GM21576 (cell line): ENCODE measurements around the gene FAM20A.

ENCODE experiments used
- ATAC-seq: cut with Tn5 transposase; IDR thresholded peaks from one replicate; pipeline ENCODE4 v1.9.1; 2021; ENCODE audit warnings: mild to moderate bottlenecking, moderate library complexity; ENCODE audit not compliant: unreplicated experiment

The FAM20A gene

DNA sequence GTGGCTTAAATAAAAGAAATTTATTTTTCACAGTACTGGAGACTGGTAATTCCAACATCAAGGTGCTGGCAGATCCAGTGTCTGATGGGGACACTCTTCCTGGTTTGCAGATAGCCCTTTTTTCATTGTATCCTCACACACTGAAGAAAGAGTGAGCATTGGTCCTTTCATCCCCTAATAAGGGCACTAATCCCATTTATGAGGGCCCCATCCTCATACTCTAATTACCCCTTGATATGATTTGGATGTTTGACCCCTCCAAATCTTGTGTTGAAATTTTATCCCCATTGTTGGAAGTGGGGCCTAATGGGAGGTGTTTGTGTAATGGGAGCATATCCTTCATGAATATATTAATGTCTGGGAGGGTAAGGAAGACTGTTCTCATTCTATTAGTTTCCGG, 9.4 kb upstream of the FAM20A start:
- no peak for ATAC-seq

- ATAC-seq, result no peak
Observed at GRCh38 chr17:68608515-68609130, 7.5 kb upstream of the FAM20A start.

DNA sequence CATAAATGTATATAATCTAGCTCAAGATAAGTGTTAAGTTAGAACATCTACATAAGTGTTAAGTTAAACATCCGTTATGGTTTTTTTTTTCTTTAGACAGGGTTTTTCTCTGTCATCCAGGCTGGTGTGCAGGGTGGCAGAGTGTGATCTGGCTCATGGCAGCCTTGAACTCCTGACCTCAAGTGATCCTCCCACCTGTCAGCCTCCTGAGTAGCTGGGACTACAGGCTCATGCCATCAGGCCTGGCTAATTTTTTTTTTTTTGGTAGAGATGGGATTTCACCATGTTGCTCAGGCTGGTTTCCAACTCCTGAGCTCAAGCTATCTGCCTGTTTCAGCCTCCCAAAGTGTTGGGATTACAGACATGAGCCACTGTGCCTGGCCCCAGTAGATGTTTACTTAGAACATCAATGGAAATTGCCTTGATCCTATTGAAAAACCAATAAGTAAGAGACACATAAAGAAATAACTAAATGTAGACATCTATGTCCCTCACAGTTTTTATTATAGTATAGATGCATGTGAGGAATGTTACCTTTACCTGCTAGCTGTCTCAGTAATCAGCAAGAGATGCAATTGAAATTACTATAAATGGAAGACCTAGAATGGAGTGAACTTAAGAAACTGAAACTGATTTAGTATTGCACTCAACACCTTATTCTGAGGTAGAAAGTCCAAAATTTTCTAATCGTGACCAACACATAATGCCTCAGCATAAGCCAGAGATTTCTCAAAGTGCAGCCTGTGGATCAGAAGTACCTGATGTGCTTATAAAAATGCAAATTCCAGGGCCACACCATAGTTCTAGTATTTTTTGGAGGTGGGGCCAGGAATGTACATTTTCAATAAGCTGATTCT, 5.5 kb upstream of the FAM20A start:
- ATAC-seq, result no peak

- no peak for ATAC-seq
Observed at GRCh38 chr17:68605914-68606313, 4.7 kb upstream of the FAM20A start.

DNA sequence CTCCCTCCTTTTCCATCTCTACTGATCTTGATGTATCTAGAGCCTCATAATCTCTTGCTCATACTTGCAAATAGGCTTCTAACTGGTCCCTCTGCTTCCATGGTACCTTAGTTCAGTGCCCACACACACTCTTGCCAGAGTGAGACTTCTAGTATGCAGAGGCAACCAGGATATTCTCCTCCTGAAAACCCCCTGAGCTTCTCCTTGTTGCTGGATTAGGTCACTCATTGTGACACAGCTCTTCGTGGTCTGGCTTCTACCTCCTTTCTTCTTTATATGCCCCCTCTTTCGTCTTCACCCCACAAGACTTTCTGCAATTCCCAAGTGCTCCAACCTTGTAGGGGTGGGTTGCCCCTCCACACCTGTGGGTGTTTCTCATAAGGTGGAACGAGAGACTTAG, 2.5 kb upstream of the FAM20A start:
- ATAC-seq, result no peak

DNA sequence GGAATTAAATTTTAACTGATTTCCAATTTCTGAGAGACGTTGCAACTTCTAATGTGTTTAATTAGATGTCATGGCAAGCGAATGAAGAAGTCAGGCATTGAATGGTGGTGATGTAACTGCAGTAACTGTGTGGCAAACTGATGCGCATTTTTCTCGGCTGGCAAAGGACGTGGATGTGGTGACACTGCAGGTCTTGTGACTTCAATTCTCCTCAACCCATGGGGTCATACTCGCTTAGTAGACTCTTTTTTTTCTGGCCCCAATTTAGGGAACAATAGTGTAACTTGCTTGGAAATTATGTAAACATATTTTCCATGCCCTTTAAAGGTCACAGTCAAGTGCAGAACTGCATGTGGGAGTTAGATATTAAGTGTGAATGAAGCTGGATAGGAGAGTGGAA, 1.9 kb upstream of the FAM20A start:
- no peak for ATAC-seq

- ATAC-seq, result no peak
Observed at GRCh38 chr17:68602289-68602688, 1.1 kb upstream of the FAM20A start.

- no peak for ATAC-seq
Observed at GRCh38 chr17:68601565-68602288, 560 bp upstream of the FAM20A start.

GRCh38 chr17:68600067-68600930, 868 bp downstream of the FAM20A start:
- ATAC-seq, result no peak

DNA sequence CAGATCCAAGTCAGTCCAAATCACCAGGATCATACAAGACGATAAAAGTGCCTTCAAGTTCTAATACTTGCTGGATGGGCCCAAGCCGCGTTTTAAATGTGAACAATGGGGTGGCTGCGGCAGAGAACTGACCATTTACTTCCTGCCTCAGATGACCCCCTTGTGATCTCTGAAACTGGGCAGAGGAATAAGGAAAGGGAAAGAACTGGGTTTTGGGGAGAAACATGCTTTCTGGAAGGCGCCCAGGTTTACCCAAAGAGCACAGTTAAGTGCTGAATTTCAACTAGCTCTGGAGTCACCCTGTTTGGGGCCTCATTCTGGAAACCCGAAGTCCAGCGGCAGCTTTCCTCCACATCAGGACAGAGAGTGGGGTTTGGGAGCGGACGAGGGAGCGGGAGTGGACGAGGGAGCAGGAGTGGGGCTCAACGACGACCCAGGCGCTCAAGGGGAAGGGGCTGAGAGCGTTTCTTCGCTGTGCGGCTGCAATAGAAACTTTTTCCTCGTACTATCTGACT, 1.6 kb downstream of the FAM20A start:
- no peak for ATAC-seq

DNA sequence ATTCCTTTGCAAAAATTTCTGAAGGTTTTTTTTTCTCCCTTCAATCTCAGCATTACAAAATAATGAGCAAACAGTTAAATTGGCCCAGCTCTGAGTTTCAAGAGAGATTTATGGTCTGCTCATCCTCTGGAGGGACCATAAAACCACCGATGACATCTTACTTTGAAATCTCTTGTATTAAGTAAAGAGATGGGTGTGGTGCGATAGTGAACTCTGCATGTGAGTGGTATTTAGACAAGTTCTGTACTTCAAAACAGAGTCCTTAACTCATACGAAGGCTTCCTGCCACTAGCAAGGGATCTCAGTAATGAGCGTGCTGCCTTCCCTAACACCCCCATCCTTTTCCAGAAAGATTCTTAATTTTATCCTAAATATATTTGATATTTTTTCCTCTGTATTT, 2.1 kb downstream of the FAM20A start:
- ATAC-seq, result no peak

DNA sequence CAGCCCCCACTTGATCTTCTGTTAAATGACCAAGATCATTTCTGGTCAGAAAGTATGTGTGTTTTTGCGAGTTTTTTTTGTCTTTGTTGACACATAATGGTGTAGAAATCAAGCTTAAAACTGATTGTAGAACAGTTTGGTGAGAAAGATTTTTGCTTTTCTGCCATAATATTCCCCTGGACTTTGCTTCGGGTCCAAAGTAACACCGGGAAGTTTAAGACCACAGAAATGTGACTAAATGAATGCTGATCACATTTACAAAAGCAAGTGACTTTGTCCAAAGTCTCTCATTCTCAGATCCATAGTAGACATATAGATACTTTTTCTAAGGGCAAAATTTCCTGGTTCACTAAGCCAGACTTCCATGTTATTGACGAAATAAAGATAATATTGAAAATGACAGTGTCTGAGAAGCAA, 2.6 kb downstream of the FAM20A start:
- no peak for ATAC-seq

GRCh38 chr17:68598074-68598473, 3.1 kb downstream of the FAM20A start:
- no peak for ATAC-seq

- no peak for ATAC-seq
Observed at GRCh38 chr17:68596411-68596945, 4.7 kb downstream of the FAM20A start.

DNA sequence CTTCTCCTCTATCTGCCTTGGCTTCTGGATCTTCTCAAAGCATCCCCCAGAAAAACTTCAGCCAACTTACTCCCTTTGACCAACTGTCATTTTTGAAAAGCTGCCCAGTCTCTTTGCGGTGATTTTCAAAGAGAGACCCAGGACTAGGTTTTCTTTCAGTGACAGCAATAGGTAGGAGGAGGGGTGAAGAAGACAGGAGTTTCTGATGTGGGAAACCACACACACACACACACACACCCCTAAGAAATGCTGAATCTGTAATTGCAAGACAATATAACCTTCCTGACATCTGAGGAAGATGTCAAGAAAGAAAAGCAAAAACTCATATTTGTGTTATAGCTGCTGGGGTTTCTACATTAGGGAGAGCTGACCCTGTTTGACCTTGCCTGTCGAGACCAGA, 5.2 kb downstream of the FAM20A start:
- ATAC-seq, result no peak

DNA sequence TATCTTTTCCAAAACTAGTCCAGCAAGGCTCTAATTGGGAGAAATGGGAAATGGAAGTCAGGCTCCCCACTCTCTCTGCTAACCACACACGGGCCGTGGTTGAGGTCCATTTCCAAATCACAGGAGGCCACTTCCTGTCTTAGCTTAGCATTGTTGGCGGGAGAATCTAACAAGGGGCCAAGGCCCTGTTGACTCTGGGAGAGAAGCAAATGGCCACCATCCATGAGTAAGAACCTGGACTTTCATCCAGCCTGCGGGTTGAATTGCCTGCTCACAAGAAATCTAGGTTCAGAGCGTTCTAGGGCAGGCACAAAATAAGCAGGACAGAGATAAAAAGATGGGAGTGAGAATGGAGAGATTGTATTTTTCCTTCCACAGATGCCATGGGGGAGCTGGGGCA, 5.7 kb downstream of the FAM20A start:
- no peak for ATAC-seq

DNA sequence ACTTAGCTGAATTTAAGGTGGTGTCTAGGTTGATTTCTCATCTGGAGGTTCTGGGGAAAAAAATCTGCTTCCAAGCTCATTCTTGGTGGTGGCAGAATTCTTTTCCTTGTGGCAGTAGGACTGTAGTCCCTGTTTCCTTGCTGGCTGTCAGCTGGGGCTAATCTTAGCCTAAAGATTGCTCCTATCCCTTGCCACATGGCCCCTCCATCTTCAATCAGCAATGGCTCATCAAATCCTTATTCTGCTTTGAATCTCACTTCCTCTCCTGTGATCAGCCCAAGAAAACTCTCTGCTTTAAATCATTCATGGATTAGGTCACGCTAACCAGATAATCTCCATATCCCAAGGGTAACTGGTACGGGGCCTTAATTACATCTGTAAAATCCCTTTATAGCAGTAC, 6.6 kb downstream of the FAM20A start:
- ATAC-seq, result no peak

- no peak for ATAC-seq
Observed at GRCh38 chr17:68592682-68593641, 8.2 kb downstream of the FAM20A start.

DNA sequence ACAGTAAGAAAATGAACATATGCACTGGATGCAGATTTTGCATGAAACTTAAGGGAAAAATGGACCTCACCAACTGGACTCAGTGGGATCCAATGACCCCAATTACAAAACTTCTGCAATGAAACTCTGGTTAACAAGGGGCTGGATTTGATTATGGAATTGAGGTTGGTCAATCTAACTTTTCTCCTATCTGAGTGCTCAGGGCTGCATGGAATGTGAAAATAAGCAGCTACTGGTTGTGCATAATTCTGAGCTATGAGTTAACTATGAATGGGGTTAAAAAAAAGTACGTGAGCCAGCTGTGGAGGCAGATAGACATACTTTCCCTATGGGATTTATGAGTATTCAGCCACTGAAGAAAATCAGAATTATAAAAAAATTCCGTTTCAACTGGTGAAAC, 9.2 kb downstream of the FAM20A start:
- ATAC-seq, result no peak
